Measurements from ENCODE around the gene YBX2.
"Not testable (repeated sequence)": the region's sequence is repeated elsewhere in the genome, so short reads cannot be mapped to it uniquely, and the experiment has no call there.

The YBX2 gene

DNA sequence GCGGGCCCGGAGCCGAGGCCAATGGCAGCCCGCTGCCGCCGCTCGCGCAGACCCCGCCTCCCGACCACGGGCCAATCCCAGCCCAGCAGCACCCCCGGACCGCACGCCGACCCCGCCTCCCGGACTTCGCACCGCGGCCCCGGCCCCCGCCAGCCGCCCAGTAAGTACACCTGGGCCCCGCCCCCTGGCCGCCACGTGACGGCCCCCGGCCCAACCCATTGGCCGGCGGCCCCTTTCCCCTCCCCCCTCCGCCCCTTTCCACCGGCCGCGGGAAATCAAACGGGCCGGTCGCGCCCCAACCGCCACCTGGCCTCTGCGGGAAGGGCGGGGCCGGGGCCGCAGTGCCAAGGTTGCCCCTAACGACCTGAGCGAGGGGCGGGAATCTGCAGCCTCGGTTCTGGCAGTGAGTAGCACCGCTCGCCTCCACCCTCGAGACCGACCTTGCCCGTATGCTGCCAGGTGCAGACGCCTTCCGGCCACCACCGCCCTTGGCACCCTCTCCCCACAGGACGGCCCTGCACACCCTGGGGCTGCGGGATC, at the start of gene YBX2:
TSS of gene YBX2 (minus strand) at position 26 of the 540 bp plus-strand sequence. CDS start 139 bp downstream, outside the sequence.
- DNase-seq (ENCODE audit: low spot score): peak; percentile 98

DNA sequence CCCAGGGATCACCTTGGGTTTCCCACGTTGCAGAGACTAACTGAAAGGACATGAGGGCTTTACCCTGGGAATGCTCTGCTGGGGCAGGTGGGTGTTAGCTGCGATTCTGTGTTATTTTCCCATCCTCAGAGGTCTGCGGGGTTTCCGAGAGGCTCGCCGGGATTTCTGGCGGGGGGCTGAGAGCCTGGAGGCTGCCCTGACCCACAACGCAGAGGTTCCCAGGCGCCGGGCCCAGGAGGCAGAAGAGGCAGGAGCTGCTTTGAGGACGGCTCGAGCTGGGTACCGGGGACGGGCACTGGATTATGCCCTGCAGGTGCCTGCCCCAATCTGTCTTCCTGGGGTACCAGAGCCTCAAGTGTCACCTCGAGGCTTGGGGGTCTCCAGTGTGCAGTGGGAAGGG, 48.8 kb upstream of the YBX2 start:
- DNase-seq (ENCODE audit: low spot score): no peak

- DNase-seq (ENCODE audit: low spot score): no peak
Observed at GRCh38 chr17:7341842-7342241, 47.4 kb upstream of the YBX2 start.

GRCh38 chr17:7340179-7340578, 45.7 kb upstream of the YBX2 start:
- no peak for DNase-seq (ENCODE audit: low spot score)

GRCh38 chr17:7337600-7337999, 43.2 kb upstream of the YBX2 start:
- DNase-seq (ENCODE audit: low spot score): not testable (repeated sequence)

- peak; percentile 41 for DNase-seq (ENCODE audit: low spot score)
Observed at GRCh38 chr17:7336240-7337175, 42.1 kb upstream of the YBX2 start, which contains the start of gene ACAP1. ACAP1 (plus strand) TSS chr17:7336529; CDS start chr17:7336735, 206 bp downstream.

GRCh38 chr17:7335765-7336164, 41.3 kb upstream of the YBX2 start:
- not testable (repeated sequence) for DNase-seq (ENCODE audit: low spot score)

DNA sequence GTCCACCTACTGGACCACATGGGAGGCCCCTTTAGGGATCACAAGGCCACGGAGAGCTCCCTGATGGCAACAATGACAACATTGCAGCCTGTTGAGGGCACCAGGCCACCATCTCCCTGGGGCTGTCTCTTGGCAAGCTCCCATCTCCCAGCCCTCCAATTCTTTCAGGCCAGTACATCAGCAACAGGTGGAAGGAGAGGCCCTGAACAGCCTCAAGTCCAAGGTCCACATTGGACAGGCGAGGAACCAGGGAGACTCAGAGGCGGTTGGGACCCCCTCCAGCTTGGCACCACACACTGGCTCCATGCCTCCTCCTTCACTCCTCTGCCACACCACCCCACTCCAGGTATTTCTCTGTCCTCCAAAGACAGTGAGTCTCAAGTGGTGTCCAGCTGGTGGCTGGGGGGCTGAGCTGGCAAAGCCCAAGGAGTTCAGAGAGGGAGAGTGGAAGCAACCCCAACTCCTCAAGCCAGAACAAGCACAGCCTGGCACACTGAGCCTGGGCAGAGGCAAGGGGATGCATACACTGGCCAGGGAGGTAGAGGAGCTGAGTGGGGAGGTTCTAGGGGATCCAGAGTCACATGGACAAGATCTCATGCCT, 40.6 kb upstream of the YBX2 start:
- no peak for DNase-seq (ENCODE audit: low spot score)

DNA sequence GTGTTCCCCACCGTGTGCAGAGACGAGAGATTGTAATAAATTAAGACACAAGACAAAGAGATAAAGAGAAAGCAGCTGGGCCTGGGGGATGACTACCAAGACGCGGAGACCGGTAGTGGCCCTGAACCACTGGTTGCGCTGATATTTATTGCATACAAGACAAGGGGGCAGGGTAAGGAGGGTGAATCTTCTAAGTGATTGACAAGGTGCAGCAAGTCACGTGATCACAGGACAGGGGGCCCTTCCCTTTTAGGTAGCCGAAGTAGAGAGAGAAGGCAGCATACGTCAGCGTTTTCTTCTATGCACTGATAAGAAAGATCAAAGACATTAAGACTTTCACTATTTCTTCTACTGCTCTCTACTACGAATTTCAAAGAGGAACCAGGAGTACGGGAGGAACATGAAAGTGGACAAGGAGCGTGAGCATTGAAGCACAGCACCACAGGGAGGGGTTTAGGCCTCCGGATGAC, 38.2 kb upstream of the YBX2 start:
- not testable (repeated sequence) for DNase-seq (ENCODE audit: low spot score)

DNA sequence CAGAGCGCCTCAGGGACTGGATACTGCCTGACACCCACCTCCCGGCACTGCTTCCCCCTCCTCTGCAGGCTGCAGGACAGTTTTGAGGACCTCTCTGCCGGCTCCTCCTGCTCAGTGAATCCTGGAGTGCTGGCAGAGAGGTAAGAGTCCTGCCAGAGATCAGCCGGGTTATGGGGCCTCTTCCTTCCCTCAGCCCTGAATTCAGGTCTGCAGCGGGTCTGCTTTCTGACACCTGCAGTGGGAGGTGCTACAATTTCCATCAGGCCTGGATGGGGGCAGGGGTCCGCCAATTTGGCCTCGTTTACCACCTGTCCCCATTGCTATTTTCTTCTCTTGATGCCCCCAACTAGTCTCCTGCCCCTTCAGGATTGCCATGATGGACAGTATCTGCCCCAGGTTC, 37.7 kb upstream of the YBX2 start:
- DNase-seq (ENCODE audit: low spot score): no peak

DNA sequence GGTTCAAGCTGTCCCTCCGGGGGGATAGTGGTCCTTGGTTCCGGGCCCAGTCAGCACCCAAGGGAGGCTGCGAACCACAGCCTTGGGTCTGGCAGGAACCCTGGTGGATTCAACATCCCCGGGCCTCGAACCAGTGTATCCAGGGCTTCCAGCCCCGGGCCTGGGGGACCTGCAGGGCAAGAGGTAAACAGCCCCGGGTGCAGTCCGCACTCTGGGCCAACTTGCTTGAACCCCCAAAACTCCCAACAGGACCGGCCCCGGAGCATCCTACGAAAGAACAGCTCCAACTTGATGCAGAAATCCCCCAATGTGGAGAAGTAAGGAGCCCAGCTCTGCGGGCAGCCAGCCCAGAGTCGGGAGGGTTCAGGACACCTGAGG, 36.2 kb upstream of the YBX2 start:
- DNase-seq (ENCODE audit: low spot score): no peak

DNA sequence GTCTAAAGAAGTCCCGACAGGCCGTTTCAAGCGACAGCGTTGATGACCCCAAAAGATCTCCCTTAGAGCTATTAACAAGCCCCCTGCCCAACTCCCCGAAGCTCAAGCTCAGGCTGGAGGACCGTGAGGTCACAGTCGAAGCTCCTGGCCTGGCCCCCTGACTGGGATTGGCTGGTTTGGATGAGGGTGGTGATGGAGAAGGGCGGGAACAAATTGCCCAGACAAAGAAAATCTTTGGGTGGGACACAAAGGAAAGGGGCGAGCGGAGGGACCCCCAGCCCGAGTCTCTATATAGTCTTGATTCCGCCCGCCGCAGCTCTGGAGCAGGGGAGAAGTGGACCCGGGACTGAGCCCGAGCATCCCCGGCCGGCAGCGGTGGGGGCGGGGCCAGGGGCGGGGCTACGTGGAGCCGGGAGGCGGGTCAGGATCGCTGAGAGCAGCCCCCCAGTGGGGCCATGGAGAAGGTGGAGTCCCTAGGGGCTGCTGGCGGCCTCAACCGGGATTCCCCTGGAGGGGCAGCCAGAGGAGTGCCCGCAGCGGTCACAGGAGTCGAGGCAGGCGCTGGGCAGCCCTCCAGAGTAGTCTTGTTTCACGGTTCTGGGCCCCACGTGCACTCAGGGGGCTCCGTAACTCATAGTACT, 35.7 kb upstream of the YBX2 start:
- peak; percentile 92 for DNase-seq (ENCODE audit: low spot score)

- peak; percentile 99 for DNase-seq (ENCODE audit: low spot score)
Observed at GRCh38 chr17:7329374-7329996, 35.0 kb upstream of the YBX2 start.

GRCh38 chr17:7328840-7329373, 34.5 kb upstream of the YBX2 start, which contains the start of gene NEURL4:
NEURL4 (minus strand) TSS chr17:7329335; CDS start chr17:7329312, 23 bp downstream.
- no peak for DNase-seq (ENCODE audit: low spot score)

- no peak for DNase-seq (ENCODE audit: low spot score)
Observed at GRCh38 chr17:7328009-7328408, 33.6 kb upstream of the YBX2 start.

- DNase-seq (ENCODE audit: low spot score): no peak
Observed at GRCh38 chr17:7327501-7327900, 33.1 kb upstream of the YBX2 start.

GRCh38 chr17:7327056-7327455, 32.6 kb upstream of the YBX2 start:
- DNase-seq (ENCODE audit: low spot score): no peak

GRCh38 chr17:7326186-7326585, 31.7 kb upstream of the YBX2 start:
- DNase-seq (ENCODE audit: low spot score): no peak

- no peak for DNase-seq (ENCODE audit: low spot score)
Observed at GRCh38 chr17:7325031-7325528, 30.6 kb upstream of the YBX2 start.

- no peak for DNase-seq (ENCODE audit: low spot score)
Observed at GRCh38 chr17:7324438-7324779, 30.0 kb upstream of the YBX2 start.

DNA sequence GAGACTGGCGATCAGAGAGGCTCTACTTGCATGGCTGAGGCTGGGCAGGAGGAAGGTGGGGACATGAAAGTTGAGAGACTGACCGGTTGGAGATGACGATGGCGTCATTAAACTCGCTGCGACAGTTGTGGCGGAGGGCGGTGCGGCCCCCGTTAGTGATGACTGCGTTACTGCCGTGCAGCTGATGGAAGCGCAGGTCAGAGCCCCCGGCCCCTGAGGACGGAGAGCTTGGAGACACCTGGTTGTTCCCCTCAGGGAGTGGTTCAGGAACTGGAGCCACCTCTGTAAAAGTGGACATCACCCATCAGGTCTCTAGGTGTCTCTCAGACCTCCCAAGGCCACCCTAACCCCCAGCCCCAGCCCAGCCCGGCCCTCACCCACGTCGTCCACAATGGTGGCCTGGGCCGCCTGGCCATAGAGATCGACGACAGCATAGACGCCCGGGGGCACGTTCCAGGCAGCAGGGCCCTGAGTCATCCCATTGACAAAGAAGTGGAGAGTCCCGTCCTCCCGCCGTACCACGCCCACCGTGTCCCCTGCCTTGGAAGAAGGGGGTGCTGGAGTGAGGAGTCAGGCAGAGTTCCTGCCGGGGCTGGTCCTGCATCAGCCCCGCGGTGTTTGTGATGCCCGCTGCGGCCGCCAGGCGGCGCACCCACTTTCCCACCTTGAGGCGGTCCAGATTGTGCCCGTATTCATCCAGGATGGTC, 29.4 kb upstream of the YBX2 start:
- DNase-seq (ENCODE audit: low spot score): peak; percentile 92

All from iPS-NIHi11 (cell line).